T47D (cell line): ENCODE measurements around the gene MEIS1.

Experiments used
- DNase-seq, 2 experiments: peaks; one replicate each; pipeline versions ENCODE4 v3.0.0 to v3.0.0-alpha.2; 2011 to 2012; ENCODE audit warnings: low read depth in 1 of 2, low spot score in 1 of 2
- JUND ChIP-seq: IDR thresholded peaks from 2 replicates; pipeline ENCODE4 v1.6.1; 2012; ENCODE audit warnings: low read depth
- in situ Hi-C: cut with HindIII; loops from 2 replicates; pipeline ENCODE4 v1.10.0; 2016; ENCODE audit warnings: low sequenced_read_pairs, low pct_unique_long_range_greater_than_20kb

The MEIS1 gene

DNA sequence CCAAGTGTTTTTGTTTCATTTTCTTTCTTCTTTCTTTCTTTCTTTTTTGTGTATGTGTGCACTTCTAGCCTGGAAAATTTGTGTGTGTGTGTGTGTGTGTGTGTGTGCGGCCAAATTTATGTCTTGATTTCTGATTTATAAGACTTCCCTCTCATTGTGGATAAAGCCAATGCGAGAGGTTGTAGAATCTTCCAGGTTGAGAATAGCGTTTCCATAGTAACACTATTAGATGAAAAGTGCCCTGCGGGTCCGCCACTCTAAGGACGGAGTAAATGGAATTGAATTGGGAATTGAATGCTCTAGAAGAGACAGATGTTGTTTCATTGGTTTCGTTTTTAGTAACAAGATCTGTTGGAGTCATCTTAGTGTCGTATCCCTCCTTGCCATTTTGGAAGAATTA, 81.6 kb downstream of the MEIS1 start:
- no peak for TF ChIP-seq JUND
- in situ Hi-C loops = no loop called here
- no peak for DNase-seq

DNA sequence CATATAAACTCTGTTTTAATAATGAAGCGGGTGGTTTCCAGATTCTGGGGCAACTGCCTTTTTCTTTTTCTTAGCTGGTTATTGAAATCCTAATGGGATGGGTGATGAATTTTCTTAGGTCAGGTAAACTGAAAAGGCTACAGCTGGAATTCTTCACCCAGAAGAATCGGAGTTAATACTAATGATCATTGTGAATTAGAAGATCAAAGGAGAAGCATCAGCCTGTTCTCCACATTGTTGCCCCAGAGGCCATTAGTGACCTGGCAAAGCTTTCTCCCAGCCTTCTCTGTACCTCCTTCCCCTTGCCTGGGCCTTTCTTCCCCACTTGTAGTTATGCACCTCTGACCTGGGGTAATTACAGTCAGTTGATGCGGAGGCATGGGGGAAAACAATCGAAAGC, 82.8 kb downstream of the MEIS1 start:
- DNase-seq = no peak
- in situ Hi-C loops = no loop called here
- TF ChIP-seq JUND = no peak

DNA sequence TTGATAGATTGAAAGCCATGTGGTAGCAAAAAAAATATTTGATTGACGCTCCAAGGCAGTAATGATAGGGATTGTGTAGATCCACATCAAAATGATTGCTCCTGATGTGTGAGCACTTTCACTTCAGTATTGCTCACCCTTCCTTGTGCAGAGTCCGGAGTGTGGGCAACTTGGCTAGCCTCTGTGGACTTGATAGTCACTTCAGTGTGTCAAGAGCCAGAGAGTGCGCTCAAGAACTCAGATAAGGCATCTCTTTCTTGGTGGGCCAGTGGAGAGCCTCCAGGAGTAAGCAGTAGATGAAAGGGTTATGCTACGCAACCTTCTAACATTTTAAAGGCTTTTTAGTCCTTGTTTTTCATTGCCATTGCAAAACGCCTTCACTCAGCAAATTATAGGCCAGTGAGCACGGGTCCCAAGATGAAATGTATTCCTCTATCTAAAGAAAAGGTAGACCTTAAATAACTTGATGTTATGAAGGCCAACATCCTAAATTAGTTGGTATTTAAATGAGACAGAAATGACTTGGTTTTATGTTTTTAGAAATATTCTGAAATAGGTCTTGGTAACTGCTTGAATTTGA, 84.4 kb downstream of the MEIS1 start:
- TF ChIP-seq JUND = no peak
- DNase-seq = no peak
- in situ Hi-C loops = no loop called here

DNA sequence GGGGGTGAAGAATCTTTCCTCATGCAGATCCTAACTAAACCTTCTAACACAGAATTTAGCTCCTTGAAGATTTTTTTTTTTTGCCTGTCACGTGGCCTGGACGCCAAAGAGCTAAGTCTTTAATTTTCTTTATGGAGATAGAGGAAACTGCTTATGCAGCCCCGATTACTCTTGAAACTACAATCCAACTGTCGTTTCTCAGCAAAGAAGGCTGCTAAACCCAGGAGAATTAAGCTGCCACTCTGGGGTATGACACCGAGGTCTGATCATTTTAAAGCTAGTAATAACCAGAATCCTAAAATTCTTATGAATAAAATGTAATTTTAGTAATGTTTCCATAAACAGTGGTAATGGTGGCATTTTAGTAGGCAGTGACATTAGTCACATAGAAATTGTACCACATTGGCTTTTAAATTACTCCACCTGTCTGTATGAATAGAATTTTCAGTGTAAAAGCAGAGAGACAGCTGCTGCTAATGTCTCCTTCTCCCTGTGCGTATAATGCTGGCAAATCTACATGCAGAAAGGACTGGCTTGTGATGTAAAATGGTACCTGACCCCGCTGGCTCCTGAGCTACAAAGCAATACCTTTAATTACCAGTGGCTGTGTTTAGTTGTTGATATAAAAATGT, 86.5 kb downstream of the MEIS1 start:
- TF ChIP-seq JUND = no peak
- in situ Hi-C loops = no loop called here
- no peak for DNase-seq

DNA sequence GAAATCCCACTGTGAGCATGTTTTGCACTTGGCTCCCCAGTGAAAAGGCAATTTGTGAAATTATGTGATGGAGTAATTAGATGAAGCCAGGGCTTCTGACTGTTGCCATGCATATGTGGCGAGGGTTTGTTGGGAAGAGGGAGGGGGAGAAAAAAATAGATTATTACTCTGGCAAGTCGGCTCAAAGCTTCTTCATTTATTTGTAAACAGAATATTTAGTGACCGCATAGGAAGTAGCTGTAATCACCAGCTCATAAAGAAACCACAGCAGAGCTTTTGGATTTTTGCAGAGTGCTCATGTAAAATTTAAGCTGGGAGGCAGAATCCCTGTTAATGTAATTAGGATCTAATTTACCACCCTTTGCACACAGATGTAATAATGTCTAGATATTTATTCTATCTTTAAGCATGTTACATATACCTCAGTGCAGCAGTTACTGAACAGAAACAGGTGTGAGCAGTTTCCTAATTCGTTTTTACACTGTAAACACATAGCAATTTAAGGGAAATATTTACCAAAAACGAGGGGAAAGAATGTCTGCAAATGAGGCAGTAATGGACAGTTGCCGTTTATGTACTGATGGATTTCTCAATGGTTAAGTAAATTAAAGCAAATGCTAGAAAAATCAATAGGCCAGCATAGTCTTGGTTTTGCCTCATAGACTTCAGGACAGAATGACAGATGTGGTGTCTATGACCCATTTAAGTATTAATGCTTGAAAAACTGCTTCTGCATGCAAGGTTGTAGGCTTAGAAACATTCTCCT, 87.9 kb downstream of the MEIS1 start:
- in situ Hi-C loops = no loop called here
- no peak for TF ChIP-seq JUND
- DNase-seq = no peak

DNA sequence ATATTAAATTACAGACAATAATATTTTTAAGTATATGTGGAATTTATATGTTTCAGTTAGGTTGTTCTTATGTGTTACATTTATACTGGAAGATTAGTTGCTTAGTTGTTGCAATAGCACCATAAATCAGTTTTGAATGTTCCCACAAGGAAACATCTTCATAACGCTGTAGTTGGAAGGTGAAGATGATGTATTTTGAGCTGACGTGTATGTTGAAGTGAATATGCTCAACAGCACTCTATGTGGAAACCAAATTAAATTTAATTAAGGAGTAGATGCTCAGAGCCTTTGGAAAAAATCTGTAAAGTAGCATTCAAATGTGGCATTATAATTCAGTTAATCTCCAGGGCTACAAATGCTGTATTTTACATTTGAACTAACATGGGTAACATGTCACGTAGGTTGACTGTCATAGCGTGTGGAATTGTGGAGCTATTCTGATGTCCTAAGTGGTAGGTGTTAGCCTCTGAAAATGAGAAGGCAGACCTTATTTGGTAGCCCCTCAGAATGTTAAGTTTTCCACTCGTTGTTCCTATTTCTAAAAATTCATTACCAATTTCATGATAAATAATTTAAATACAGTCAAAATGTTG, 88.5 kb downstream of the MEIS1 start:
- TF ChIP-seq JUND = no peak
- no peak for DNase-seq
- in situ Hi-C loops = no loop called here

DNA sequence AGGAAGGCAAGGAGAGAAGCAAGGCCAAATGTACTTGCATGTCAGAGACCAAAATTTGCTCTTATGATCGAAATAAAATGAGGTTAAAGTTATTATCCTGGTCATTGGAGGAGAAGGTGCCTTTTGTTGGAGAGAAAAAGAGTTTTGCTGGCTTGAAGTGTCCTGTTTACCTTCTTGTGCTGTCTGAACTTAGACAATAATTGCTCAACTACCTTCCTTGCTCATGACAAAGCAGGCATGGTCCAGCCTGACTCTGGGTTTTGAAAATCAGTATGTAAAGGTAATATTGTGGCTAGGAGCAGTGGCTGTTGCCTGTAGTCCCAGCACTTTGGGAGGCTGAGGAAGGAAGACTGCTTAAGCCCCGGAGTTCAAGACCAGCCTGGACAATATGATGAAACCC, 89.1 kb downstream of the MEIS1 start:
- no peak for DNase-seq
- in situ Hi-C loops = no loop called here
- TF ChIP-seq JUND = no peak

DNA sequence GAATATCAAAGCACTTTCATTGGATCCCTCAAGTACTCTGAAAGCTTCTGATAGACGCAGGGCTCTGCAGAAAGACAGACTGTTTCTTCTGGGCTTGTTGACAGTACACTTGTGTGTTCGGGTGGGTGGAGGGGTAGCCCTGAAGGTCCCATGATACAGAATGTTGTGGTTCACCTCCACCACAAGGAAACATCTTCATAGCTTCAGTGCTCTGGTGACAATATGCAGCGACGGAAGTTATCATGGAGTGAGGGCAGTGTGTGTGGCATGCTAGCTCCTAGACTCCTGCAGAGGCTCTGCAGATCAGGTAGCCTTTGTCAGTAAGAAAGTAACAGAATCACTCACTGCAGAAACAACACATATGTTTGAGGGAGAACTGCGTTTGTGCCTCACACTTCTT, 90.7 kb downstream of the MEIS1 start:
- in situ Hi-C loops = no loop called here
- DNase-seq = no peak
- TF ChIP-seq JUND = no peak

DNA sequence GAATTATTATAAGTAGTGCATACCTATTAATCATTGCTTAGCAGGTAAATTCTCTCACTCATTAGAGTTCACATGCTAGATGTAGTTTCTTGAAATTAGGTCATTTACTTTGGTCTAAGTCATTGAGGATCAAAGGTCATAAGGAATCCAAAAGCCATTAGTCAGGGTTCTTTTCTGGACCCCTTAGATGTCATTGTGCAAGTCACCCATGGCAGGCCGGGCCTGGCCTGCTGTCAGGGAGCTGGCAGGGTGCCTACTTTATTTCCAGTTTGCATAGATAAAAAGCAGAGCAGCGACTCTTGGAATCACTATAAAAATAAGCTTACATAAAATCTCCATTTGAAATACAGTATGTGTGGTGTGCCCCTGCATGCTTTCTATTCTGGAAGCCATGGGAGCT, 91.3 kb downstream of the MEIS1 start:
- no peak for TF ChIP-seq JUND
- in situ Hi-C loops = no loop called here
- no peak for DNase-seq

DNA sequence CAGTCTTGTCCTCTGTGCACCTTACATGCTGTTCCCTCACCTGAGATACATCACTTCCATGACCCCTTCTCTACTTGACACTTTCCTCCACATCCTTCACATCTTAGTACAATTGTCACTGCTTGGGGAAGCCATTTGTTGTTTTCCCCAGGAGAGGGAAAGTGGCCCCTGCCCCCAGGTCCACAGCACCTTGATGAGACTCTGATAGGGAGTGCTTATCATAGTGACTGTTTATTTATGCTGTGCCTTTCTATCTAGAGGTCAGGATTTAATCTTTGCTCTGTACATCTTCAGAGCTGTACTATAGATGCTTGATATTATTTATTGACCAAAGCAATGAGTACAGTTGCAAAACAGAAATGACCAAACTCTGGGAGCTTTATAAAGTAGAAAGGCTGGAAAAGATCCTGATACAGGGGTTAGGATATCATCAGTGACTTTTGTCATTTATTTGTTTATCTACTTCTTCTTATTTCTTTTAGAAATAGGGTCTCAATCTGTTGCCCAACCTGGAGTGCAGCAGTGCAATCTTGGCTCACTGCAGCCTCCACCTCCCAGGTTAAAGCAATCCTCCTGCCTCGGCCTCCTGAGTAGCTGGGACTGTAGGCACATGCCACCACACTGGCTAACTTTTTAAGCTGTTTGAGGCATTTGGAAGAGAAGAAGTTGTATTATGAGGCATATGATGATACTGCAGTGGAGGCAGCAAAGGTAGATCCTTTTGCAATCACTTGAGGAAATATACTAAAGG, 94.2 kb downstream of the MEIS1 start:
- TF ChIP-seq JUND = no peak
- no peak for DNase-seq
- in situ Hi-C loops = no loop called here

DNA sequence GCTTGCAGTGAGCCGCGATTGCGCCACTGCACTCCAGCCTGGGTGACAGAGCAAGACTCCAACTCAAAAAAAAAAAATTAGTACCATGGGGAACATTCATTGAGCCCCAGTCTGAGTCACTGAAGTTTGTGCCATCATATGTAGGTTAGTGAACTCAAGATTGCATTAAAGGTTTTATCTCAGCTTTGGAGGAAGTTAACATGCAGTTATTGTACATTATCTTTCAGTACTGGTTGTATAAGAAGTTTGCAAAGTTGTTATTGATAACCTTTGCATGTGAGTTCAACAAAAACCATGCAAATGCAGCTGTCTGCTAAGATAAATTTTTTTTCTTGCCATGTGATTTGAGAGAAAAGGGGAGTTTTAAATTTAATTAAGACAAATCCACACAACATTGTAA, 95.7 kb downstream of the MEIS1 start:
- DNase-seq = no peak
- no peak for TF ChIP-seq JUND
- in situ Hi-C loops = no loop called here

DNA sequence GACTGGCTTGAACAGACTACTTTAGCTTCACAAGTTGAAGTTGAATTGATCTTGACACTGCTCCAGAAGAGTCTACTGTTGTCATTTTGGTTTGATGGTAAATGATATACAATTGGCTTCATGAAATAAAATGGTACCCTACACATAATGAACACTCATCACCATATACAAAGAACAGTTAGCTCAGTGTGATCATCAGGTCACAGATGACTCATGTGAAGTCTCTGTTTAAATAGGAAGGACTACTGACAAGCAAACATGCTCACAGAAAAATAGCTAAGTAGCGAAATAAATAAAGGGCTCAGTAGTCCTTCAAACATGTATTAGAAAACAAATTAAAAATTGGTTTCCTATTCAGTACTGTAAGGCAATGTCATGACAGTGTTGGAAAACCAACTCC, 96.2 kb downstream of the MEIS1 start:
- in situ Hi-C loops = no loop called here
- no peak for TF ChIP-seq JUND
- DNase-seq = no peak
